D721Med (cell line): Measurements from ENCODE around the gene C3orf38.

Experiments
- DNase-seq: peaks from one replicate; pipeline ENCODE4 v3.0.0; 2011; ENCODE audit warnings: low spot score; ENCODE audit not compliant: insufficient read length
- FAIRE-seq: peaks from 2 replicates; lab custom pipeline; 2011; peaks lifted over from hg19 to GRCh38; lab: Jason Lieb, UNC
- CTCF ChIP-seq: IDR thresholded peaks from 2 replicates; pipeline ENCODE4 v1.5.1; 2012; ENCODE audit warnings: mild to moderate bottlenecking, control low read depth; ENCODE audit not compliant: insufficient read depth; ENCODE audit errors: missing control alignments

C3orf38 gene

GRCh38 chr3:88141458-88142083 is 8.2 kb upstream of the C3orf38 start:
- peak; percentile 83 for FAIRE-seq
- TF ChIP-seq CTCF = no peak

GRCh38 chr3:88142094-88142624 is 7.6 kb upstream of the C3orf38 start:
- DNase-seq = no peak
- FAIRE-seq = peak; percentile 11
- no peak for TF ChIP-seq CTCF

More at GRCh38 chr3:88141458-88142083, 8.2 kb upstream of the C3orf38 start:
- no peak for DNase-seq

GRCh38 chr3:88147261-88147660 is 2.5 kb upstream of the C3orf38 start:
- no peak for TF ChIP-seq CTCF
- DNase-seq (no peak), FAIRE-seq (no peak)

- FAIRE-seq = no peak
- no peak for DNase-seq
- TF ChIP-seq CTCF = no peak
Observed at GRCh38 chr3:88148651-88149050, 1.1 kb upstream of the C3orf38 start.

GRCh38 chr3:88149101-88149508 is 654 bp upstream of the C3orf38 start:
- DNase-seq (no peak), FAIRE-seq (no peak)
- no peak for TF ChIP-seq CTCF

GRCh38 chr3:88150371-88150770 is 612 bp downstream of the C3orf38 start:
- FAIRE-seq = no peak
- no peak for TF ChIP-seq CTCF

GRCh38 chr3:88150806-88151205 is 1.0 kb downstream of the C3orf38 start:
- DNase-seq (no peak), FAIRE-seq (no peak)
- TF ChIP-seq CTCF = no peak

More at GRCh38 chr3:88150371-88150770, 612 bp downstream of the C3orf38 start:
- DNase-seq = no peak
